Natural killer cell treated with Interleukin-12 subunit alpha and Interleukin-12 subunit beta and Interleukin-15 and Interleukin-18, amount 100 ng/mL, for 72 hours (primary cell): ENCODE results near the gene CDYL. TPM values are rescaled to one million over a fixed set of nuclear protein-coding genes. Genes with fewer than 3 reads are reported as not detected.
A peak's percentile ranks its signal among the peaks of the same experiment; 100 is the strongest.
"Not testable (repeated sequence)": the region's sequence is repeated elsewhere in the genome, so short reads cannot be mapped to it uniquely, and the experiment has no call there.

Source experiments
- ATAC-seq, 2 donors: fragments of 150-1000 bp; cut with Tn5 transposase in 1 of 2; sonication (Bioruptor Pico), chemical (Tn5 transposase) in 1 of 2; 2 replicates each; pipeline ENCODE4 v1.10.0; 2021
- DNase-seq: peaks from one replicate; pipeline ENCODE4 v3.0.0; 2022; ENCODE audit warnings: low spot score
- H3K27ac Mint-ChIP-seq, 2 donors: 1 replicate in 1 of 2; 2 replicates in 1 of 2; pipeline ENCODE4 v1.8.0; 2022; ENCODE audit warnings: mixed read lengths in 2 of 2, mild to moderate bottlenecking in 1 of 2, moderate library complexity in 1 of 2
- H3K27me3 Mint-ChIP-seq, 2 donors: 1 replicate in 1 of 2; 2 replicates in 1 of 2; pipeline ENCODE4 v1.8.0; 2022; ENCODE audit warnings: mixed read lengths in 2 of 2
- H3K36me3 Mint-ChIP-seq: one replicate; pipeline ENCODE4 v1.8.0; 2022; ENCODE audit warnings: mixed read lengths
- H3K4me1 Mint-ChIP-seq, 2 donors: 1 replicate in 1 of 2; 2 replicates in 1 of 2; pipeline ENCODE4 v1.8.0; 2022; ENCODE audit warnings: low read depth in 2 of 2, mixed read lengths in 2 of 2, mild to moderate bottlenecking in 1 of 2
- H3K4me3 Mint-ChIP-seq: one replicate; pipeline ENCODE4 v1.8.0; 2022; ENCODE audit warnings: mixed read lengths
- H3K9me3 Mint-ChIP-seq: 2 replicates; pipeline ENCODE4 v1.8.0; 2022; ENCODE audit warnings: mixed read lengths
- total RNA-seq, 2 donors: library from RNA; stranded (reverse); gene quantifications; one replicate each; pipeline ENCODE4 v1.2.3, GENCODE V29; 2022

CDYL gene
- total RNA-seq, 2 donors from 2014 or later, result 52.5 to 58.7 TPM

- ATAC-seq (no peak), DNase-seq (no peak)
- Mint-ChIP-seq H3K4me3 (no peak overlapping the region), H3K27ac (no peak overlapping the region), H3K4me1 (peaks cover 45 to 58% of the 10 kb centered on the region in 2 donors), H3K36me3 (no peaks in the 10 kb centered on the region), H3K9me3 (peaks cover 3% of the 10 kb centered on the region), H3K27me3 (no peaks in the 10 kb centered on the region)
Measured at GRCh38 chr6:4815584-4815983, 39.4 kb downstream of the CDYL start.

GRCh38 chr6:4816904-4817303 lies 40.7 kb downstream of the CDYL start:
- no peaks in the 10 kb centered on the region for H3K36me3 Mint-ChIP-seq
- DNase-seq, result no peak
- no peaks in the 10 kb centered on the region for H3K27me3 Mint-ChIP-seq
- H3K27ac Mint-ChIP-seq, result no peak overlapping the region
- no peak for ATAC-seq
- no peak overlapping the region for H3K4me3 Mint-ChIP-seq
- H3K4me1 Mint-ChIP-seq, result peaks cover 44 to 54% of the 10 kb centered on the region in 2 donors
- H3K9me3 Mint-ChIP-seq, result peaks cover under 1% of the 10 kb centered on the region

GRCh38 chr6:4817551-4817950 lies 41.3 kb downstream of the CDYL start:
- Mint-ChIP-seq H3K4me3 (no peak overlapping the region), H3K4me1 (peaks cover 39 to 48% of the 10 kb centered on the region in 2 donors), H3K9me3 (no peaks in the 10 kb centered on the region), H3K27ac (no peak overlapping the region), H3K27me3 (no peaks in the 10 kb centered on the region), H3K36me3 (no peaks in the 10 kb centered on the region)
- DNase-seq (no peak), ATAC-seq (no peak)

GRCh38 chr6:4818272-4818938 lies 42.2 kb downstream of the CDYL start:
- DNase-seq, result no peak
- no peak overlapping the region for H3K4me3 Mint-ChIP-seq
- no peaks in the 10 kb centered on the region for H3K27me3 Mint-ChIP-seq
- H3K9me3 Mint-ChIP-seq, result no peaks in the 10 kb centered on the region
- ATAC-seq, result no peak
- H3K4me1 Mint-ChIP-seq, result peaks cover 31 to 42% of the 10 kb centered on the region in 2 donors
- no peak overlapping the region for H3K27ac Mint-ChIP-seq
- no peaks in the 10 kb centered on the region for H3K36me3 Mint-ChIP-seq

- Mint-ChIP-seq H3K9me3 (no peaks in the 10 kb centered on the region), H3K4me1 (peaks cover 33 to 40% of the 10 kb centered on the region in 2 donors), H3K36me3 (no peaks in the 10 kb centered on the region), H3K27me3 (no peaks in the 10 kb centered on the region), H3K27ac (no peak overlapping the region), H3K4me3 (no peak overlapping the region)
- ATAC-seq (no peak), DNase-seq (no peak)
Measured at GRCh38 chr6:4819706-4820283, 43.6 kb downstream of the CDYL start.

- no peak overlapping the region for H3K27ac Mint-ChIP-seq
- ATAC-seq (peak in 1 of 2 donors; percentile 89), DNase-seq (no peak)
- H3K9me3 Mint-ChIP-seq, result no peaks in the 10 kb centered on the region
- H3K4me1 Mint-ChIP-seq, result peaks cover 39 to 40% of the 10 kb centered on the region in 2 donors
- H3K27me3 Mint-ChIP-seq, result no peaks in the 10 kb centered on the region
- no peak overlapping the region for H3K4me3 Mint-ChIP-seq
- H3K36me3 Mint-ChIP-seq, result no peaks in the 10 kb centered on the region
Measured at GRCh38 chr6:4820704-4821276, 44.6 kb downstream of the CDYL start.

GRCh38 chr6:4822476-4822875 lies 46.3 kb downstream of the CDYL start:
- DNase-seq, result no peak
- Mint-ChIP-seq H3K27me3 (no peaks in the 10 kb centered on the region), H3K9me3 (peaks cover 4% of the 10 kb centered on the region), H3K4me1 (peaks cover 53 to 55% of the 10 kb centered on the region in 2 donors), H3K4me3 (no peak overlapping the region), H3K27ac (no peak overlapping the region), H3K36me3 (peaks cover 15% of the 10 kb centered on the region)
- no peak for ATAC-seq

GRCh38 chr6:4828187-4828698 lies 52.0 kb downstream of the CDYL start:
- no peaks in the 10 kb centered on the region for H3K27me3 Mint-ChIP-seq
- ATAC-seq, result no peak
- no peak for DNase-seq
- peaks cover 37% of the 10 kb centered on the region for H3K36me3 Mint-ChIP-seq
- H3K27ac Mint-ChIP-seq, result no peak overlapping the region
- peaks cover 24 to 32% of the 10 kb centered on the region in 2 donors for H3K4me1 Mint-ChIP-seq
- no peak overlapping the region for H3K4me3 Mint-ChIP-seq
- peaks cover 18% of the 10 kb centered on the region for H3K9me3 Mint-ChIP-seq

GRCh38 chr6:4829089-4829488 lies 52.9 kb downstream of the CDYL start:
- peaks cover 16 to 27% of the 10 kb centered on the region in 2 donors for H3K4me1 Mint-ChIP-seq
- ATAC-seq, result no peak
- H3K4me3 Mint-ChIP-seq, result no peak overlapping the region
- H3K9me3 Mint-ChIP-seq, result peaks cover 18% of the 10 kb centered on the region
- no peak for DNase-seq
- H3K27ac Mint-ChIP-seq, result no peak overlapping the region
- no peaks in the 10 kb centered on the region for H3K27me3 Mint-ChIP-seq
- peaks cover 37% of the 10 kb centered on the region for H3K36me3 Mint-ChIP-seq

GRCh38 chr6:4835540-4835939 lies 59.3 kb downstream of the CDYL start:
- not testable (repeated sequence) for ATAC-seq, H3K27ac Mint-ChIP-seq, H3K9me3 Mint-ChIP-seq, H3K27me3 Mint-ChIP-seq, H3K4me3 Mint-ChIP-seq, DNase-seq
- Mint-ChIP-seq H3K4me1 (peaks cover 18 to 25% of the 10 kb centered on the region in 2 donors), H3K36me3 (peaks cover 13% of the 10 kb centered on the region)

GRCh38 chr6:4840169-4840568 lies 64.0 kb downstream of the CDYL start:
- Mint-ChIP-seq H3K27me3 (no peaks in the 10 kb centered on the region), H3K27ac (no peak overlapping the region), H3K9me3 (peaks cover 9% of the 10 kb centered on the region), H3K4me1 (peaks cover 47 to 48% of the 10 kb centered on the region in 2 donors), H3K4me3 (no peak overlapping the region), H3K36me3 (peaks cover 24% of the 10 kb centered on the region)
- DNase-seq, result no peak
- no peak for ATAC-seq

GRCh38 chr6:4844108-4844507 lies 67.9 kb downstream of the CDYL start:
- no peak overlapping the region for H3K27ac Mint-ChIP-seq
- no peaks in the 10 kb centered on the region for H3K27me3 Mint-ChIP-seq
- peaks cover 53 to 67% of the 10 kb centered on the region in 2 donors for H3K4me1 Mint-ChIP-seq
- peaks cover 7% of the 10 kb centered on the region for H3K9me3 Mint-ChIP-seq
- DNase-seq, result no peak
- H3K4me3 Mint-ChIP-seq, result no peak overlapping the region
- no peak for ATAC-seq
- peaks cover 20% of the 10 kb centered on the region for H3K36me3 Mint-ChIP-seq

GRCh38 chr6:4846387-4846786 lies 70.2 kb downstream of the CDYL start:
- Mint-ChIP-seq H3K4me1 (peaks cover 43 to 59% of the 10 kb centered on the region in 2 donors), H3K27me3 (no peaks in the 10 kb centered on the region)

GRCh38 chr6:4848382-4849068 lies 72.3 kb downstream of the CDYL start:
- Mint-ChIP-seq H3K4me3 (no peak overlapping the region), H3K36me3 (peaks cover 9% of the 10 kb centered on the region), H3K4me1 (peaks cover 51 to 68% of the 10 kb centered on the region in 2 donors), H3K9me3 (no peaks in the 10 kb centered on the region), H3K27me3 (no peaks in the 10 kb centered on the region), H3K27ac (no peak overlapping the region)
- DNase-seq (no peak), ATAC-seq (no peak)

More at GRCh38 chr6:4846387-4846786, 70.2 kb downstream of the CDYL start:
- Mint-ChIP-seq H3K36me3 (peaks cover 11% of the 10 kb centered on the region), H3K4me3 (no peak overlapping the region), H3K9me3 (peaks cover 6% of the 10 kb centered on the region), H3K27ac (no peak overlapping the region)
- no peak for DNase-seq
- ATAC-seq, result no peak
